HG02884 (cell line): ENCODE measurements around the gene ITGA11.

Experiments used
- ATAC-seq: cut with Tn5 transposase; IDR thresholded peaks from one replicate; pipeline ENCODE4 v1.9.1; 2021; ENCODE audit warnings: mild to moderate bottlenecking, moderate library complexity; ENCODE audit not compliant: unreplicated experiment

ITGA11 gene

GRCh38 chr15:68364028-68364659 is 67.8 kb downstream of the ITGA11 start:
- ATAC-seq, result no peak

- no peak for ATAC-seq
Measured at GRCh38 chr15:68363353-68363752, 68.6 kb downstream of the ITGA11 start.

- ATAC-seq, result no peak
Measured at GRCh38 chr15:68362537-68363126, 69.3 kb downstream of the ITGA11 start.

GRCh38 chr15:68360721-68361120 is 71.2 kb downstream of the ITGA11 start:
- no peak for ATAC-seq

GRCh38 chr15:68356778-68357177 is 75.2 kb downstream of the ITGA11 start:
- ATAC-seq, result no peak

DNA sequence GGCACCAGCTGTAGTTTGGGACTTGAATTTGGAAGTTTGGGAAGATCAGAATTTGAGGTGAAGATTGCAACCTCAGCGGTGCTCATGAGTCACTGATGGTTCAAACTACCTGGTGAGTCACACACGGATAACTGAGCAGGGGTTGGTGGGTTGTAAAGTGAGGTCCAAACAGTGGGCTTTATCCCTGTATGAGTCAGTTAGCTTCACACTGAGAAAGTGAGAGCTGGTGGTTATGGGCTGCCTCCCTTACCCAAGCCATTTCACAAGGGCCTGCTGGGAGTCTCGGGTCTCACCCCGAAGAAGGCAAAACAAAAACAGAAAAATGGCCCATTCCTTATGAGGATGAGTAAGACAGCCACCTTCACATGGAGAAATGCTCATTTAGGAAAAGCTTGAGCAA is 77.0 kb downstream of the ITGA11 start:
- no peak for ATAC-seq

GRCh38 chr15:68354268-68354667 is 77.7 kb downstream of the ITGA11 start:
- ATAC-seq, result no peak

DNA sequence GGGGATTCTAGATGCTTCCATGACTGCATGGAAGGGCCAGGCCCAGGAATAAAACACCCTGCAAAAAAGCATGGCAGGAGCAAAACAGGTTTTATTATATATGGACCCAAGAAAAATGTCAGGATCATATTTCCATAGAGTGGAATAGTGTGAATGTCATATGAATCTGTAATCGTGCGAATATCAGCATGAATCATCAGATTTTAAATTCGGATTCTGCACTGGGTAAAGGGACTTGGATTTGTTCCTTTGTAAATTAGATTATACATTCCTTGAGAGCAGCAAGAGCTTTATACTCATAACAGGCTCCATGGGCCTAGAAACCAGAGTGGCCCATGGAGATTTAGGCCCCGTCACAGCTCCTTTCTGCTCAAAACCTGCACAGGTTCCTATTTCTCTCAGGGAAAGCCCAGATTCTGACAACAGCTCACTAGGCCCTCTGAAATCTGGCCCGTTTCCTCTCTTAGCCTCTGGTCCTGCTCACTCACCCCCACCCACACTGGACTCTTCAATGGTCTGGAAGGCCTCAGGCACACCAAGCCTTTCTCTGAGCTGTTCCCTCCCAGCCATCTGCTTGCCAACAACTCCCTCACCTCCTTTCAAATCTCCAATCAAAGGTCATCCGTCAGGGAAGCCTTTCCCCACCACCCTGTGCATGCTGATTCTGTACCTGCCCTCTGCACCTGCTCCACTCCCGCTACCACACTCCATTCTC is 78.4 kb downstream of the ITGA11 start:
- no peak for ATAC-seq

- ATAC-seq, result no peak
Measured at GRCh38 chr15:68352401-68353062, 79.4 kb downstream of the ITGA11 start.

DNA sequence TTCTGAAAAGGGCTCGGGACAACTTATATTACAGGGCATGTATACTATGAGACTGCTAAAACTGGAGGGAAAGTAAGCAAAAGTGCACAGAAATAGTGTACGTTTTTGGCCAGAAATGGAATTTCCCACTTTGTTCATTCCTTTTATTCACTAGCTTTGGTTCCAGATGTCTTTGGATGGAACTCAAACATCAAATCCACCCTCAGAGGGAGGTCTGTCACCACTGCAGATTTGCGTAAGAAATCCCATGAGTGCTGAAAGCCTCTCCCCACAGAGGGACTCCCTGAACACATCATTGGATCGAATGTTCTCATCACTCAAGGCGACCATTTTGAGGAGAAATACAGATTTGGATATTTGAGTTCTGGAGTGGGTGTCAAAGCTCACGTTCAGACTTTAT is 82.8 kb downstream of the ITGA11 start:
- ATAC-seq, result no peak

DNA sequence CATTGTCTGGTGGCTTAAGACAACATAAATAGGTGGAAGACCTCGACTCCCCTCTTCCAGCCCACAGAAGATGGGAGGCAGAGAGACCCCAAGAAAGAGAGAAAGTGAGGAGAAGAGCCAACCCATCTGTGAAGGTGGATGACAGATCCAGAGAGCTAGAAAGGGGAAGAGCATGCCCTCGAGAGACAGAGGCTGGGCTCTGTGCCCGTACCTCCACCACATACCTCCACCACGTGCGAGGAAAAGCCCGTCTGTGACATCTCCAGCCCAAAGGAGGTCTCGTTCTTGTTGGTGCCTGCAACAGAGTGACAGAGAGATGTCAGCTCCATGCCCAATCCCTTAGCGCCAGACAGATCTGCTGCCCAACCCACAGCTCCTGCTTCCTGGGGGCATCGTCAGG is 83.4 kb downstream of the ITGA11 start:
- no peak for ATAC-seq

GRCh38 chr15:68348081-68348480 is 83.9 kb downstream of the ITGA11 start:
- no peak for ATAC-seq

DNA sequence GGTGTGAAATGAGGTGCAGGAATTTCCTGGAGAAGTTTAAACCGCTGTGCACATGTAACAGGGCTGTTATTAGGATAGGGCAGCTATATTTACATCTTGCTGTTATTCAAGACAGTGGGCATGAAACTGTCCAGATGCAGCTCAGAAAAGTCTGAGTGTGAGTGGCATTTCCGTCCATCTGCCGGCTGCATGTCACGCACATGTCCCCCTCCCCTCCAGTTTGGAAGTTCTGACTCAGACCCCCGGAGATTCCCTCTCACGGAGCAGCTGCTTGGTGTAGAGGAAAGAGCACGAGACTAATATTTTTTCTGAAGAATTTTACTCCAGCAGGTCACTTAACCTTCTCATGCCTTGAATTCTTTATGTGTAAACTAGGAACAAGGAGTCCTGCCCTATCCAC is 84.6 kb downstream of the ITGA11 start:
- no peak for ATAC-seq

DNA sequence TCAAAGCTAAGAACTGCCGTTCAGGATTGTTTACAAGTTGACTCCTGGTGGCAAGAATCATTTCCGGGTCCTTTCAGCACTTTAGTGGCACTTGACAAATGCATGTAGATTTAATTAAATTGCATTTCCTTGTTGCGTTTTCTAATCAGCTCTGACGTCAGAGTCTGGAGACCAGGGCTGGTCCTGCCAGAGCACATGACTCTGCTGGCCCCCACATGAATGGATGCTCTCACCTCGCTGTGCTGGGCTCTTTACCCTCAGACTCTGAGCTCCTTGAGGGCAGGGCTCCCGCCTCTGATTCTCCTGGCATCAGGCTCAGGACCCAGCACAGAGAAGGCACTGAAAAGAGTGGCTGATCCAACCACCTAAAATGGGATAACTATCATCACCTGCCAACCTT is 85.0 kb downstream of the ITGA11 start:
- no peak for ATAC-seq

GRCh38 chr15:68345481-68345880 is 86.5 kb downstream of the ITGA11 start:
- ATAC-seq, result no peak

DNA sequence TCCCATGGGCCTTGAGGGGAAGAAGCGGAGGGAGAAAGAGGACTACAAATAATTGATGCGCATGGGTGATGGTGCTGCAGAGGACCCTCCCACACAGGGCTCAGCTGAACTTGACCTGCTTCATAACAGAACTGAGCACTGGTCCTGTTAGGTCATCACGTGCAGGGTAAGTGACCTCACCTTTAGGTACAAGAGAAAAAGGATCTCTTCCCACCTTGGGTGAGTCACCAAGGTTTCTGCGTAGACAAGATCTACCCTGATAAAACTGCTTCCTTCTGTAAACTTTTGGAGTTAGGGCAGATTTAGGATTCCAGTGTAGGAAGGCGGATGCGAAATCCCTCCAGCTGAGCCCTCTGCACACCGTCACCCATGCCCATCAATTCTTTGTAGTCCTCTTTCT is 87.4 kb downstream of the ITGA11 start:
- ATAC-seq, result no peak

- ATAC-seq, result no peak
Measured at GRCh38 chr15:68343579-68344225, 88.3 kb downstream of the ITGA11 start.

GRCh38 chr15:68341760-68342725 is 89.9 kb downstream of the ITGA11 start:
- no peak for ATAC-seq

GRCh38 chr15:68340726-68341671 is 91.0 kb downstream of the ITGA11 start:
- no peak for ATAC-seq
